Retinal pigment epithelial cell (primary cell): ENCODE results near the gene KPRP.

Experiments
- DNase-seq: peaks from one replicate; pipeline ENCODE4 v3.0.0-alpha.2; 2010; ENCODE audit warnings: low read depth
- H3K4me3 ChIP-seq: 2 replicates; pipeline ENCODE4 v1.5.1; 2011; ENCODE audit warnings: mild to moderate bottlenecking, low read length, control low read depth, moderate library complexity
- CTCF ChIP-seq: conservative IDR thresholded peaks from 2 replicates; pipeline ENCODE4 v1.5.1; 2011; ENCODE audit warnings: low read depth, low read length, control low read depth, inconsistent platforms

The KPRP gene

GRCh38 chr1:152796421-152796820 is 38.6 kb downstream of the KPRP start, which contains the start of gene LCE1D:
TSS of gene LCE1D (plus strand) at chr1:152796721. CDS start at chr1:152797795, 1,074 bp downstream.
- no peak for DNase-seq
- H3K4me3 ChIP-seq, result no peak within 1 kb of the TSS

GRCh38 chr1:152801333-152801732 is 43.5 kb downstream of the KPRP start:
- H3K4me3 ChIP-seq, result no peak overlapping the region
- no peak for TF ChIP-seq CTCF
- no peak for DNase-seq

More at GRCh38 chr1:152796421-152796820, 38.6 kb downstream of the KPRP start, which contains the start of gene LCE1D:
- no peak for TF ChIP-seq CTCF

GRCh38 chr1:152806576-152806975 is 48.8 kb downstream of the KPRP start, which contains the start of gene LCE1C:
TSS of gene LCE1C (minus strand) at chr1:152806651. CDS start at chr1:152805478, 1,173 bp downstream.
- DNase-seq, result no peak
- no peak for TF ChIP-seq CTCF
- H3K4me3 ChIP-seq, result no peak within 1 kb of the TSS

DNA sequence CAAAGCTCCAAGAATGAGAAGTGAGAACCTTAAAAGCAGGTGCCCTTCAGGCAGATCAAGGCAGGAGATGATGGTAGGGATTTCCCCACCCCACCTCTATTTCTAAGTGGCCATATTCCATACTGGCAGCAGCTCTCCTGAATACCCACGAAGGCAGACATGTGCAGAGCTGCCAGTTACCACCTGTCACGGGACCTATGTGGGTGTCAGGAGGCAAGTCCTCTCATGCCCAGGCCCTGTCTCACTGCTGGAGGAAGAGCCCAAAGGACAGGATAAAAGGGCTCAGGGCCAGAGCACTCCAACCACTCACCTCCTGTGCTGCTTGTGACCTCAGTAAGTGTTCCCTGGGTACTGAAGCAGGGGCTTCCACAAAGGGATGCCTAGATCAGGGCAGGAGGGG is 53.2 kb downstream of the KPRP start:
- no peak overlapping the region for H3K4me3 ChIP-seq
- no peak for DNase-seq
- TF ChIP-seq CTCF, result no peak
